NCI-H82 (cell line): Measurements from ENCODE around the gene GFRA4.

ENCODE experiments used
- DNase-seq: peaks from one replicate; lab custom pipeline; 2025; lab: John Stamatoyannopoulos, UW

The GFRA4 gene

GRCh38 chr20:3694864-3695263 lies 31.7 kb upstream of the GFRA4 start:
- no peak for DNase-seq

GRCh38 chr20:3693376-3693775 lies 30.2 kb upstream of the GFRA4 start:
- no peak for DNase-seq

GRCh38 chr20:3692706-3693294 lies 29.6 kb upstream of the GFRA4 start:
- no peak for DNase-seq

DNA sequence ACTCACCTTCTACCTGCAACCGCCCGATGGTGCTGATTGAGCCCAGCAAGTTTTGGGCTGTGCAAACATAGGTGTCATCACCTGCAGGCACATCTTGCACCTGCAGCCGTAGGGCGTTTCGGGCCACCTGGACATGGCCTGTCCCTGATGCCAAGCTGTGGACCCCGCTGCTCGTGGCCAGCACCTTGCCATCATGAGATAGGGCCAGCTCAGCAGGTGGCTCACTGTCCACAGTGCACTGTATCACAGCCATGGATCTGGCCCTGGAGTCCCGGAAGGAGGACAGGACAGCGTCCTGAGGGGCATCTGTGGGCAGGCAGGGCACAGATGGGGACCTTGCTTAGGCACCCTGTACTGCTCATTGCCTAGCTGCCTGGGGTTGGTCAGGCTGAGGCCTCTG lies 28.7 kb upstream of the GFRA4 start:
- no peak for DNase-seq

DNA sequence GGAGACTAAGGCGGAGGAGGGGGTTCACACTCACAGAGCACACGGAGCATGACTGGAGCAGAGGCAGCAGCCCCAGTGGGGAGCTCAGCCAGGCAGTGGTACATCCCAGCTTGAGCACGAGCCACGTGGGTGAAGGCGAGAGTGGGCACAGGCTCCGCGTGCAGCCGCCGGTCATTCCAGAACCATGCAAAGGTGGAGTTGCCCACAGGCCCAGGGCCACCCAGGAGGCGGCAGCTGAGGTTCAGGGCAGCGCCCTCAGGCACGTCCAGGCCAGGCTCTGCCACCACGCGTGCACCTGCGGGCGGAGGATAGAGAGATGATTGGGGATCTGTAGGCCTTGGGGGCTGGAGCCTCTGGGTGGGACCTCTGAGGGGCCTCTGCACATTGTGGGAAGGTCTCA lies 28.1 kb upstream of the GFRA4 start:
- no peak for DNase-seq

- DNase-seq = no peak
Observed at GRCh38 chr20:3690413-3690812, 27.2 kb upstream of the GFRA4 start.

DNA sequence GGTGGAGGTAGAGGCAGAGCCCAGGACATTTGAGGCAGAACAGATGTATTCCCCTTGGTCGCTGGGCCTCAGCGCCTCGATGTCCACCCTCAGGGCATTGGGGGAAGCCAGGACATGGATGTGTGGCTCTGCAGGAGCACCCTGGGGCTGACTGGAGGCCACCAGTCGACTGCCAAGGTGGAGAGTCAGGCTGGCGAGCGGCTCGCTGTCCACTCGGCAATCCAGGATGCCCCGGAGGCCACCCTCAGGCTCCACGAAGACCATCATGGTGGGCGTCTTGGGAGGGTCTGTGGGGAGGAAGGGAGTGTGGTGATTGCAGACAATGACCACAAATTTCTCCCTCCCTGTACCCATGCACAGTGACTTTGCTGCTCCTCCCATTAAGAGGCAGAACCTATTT lies 26.8 kb upstream of the GFRA4 start:
- no peak for DNase-seq

GRCh38 chr20:3687655-3688054 lies 24.5 kb upstream of the GFRA4 start:
- peak; percentile 53 for DNase-seq

DNA sequence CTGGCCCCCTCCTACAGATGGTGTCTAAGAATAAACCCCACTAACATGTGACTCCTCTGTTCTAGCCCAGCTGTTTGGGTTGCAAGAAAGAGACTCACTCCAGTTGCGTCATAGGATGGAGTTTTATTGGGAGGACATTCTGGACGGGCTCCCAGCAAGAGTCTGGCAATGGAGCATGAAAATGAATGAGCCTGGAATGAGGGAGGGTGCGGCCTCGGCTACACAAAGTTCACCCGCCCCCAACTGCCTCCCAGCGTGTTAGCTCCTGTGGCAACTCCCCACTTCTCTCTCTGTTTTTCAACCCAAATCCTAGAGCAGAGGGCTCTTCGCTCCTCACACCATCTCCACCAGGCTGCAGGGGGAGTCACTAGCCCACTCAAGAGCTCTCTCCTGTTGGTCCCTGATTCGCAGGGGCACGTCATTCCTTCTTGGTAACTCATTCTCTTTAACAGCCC lies 23.7 kb upstream of the GFRA4 start:
- DNase-seq = no peak

- DNase-seq = peak; percentile 17
Observed at GRCh38 chr20:3686421-3686820, 23.2 kb upstream of the GFRA4 start.

DNA sequence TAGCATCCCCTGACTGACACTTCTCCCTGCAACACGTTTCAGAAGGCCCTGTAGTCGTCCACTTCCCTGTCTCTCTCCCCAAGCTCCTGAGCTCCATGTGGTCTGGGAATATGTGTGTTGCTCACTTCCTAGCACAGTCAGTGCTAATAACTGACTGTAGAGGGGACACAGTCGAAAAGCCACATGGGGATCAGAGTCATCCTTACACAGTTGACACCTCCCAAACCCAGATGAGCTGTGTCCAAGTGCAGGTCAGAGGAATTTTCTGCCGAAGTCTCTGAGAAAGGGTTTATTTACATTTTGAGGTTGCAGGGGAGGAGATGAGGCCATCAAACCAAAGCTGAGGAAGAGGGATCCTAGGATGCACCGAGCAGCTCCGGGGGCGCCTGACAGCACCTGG lies 22.1 kb upstream of the GFRA4 start:
- no peak for DNase-seq

- DNase-seq = no peak
Observed at GRCh38 chr20:3681931-3682781, 19.0 kb upstream of the GFRA4 start, which contains the start of gene ADAM33. TSS of gene ADAM33 (minus strand) at chr20:3682010. CDS start at chr20:3682004, 6 bp downstream.

GRCh38 chr20:3681352-3681930 lies 18.2 kb upstream of the GFRA4 start:
- DNase-seq = no peak

- no peak for DNase-seq
Observed at GRCh38 chr20:3680701-3681351, 17.6 kb upstream of the GFRA4 start.

- no peak for DNase-seq
Observed at GRCh38 chr20:3679749-3680700, 16.8 kb upstream of the GFRA4 start.

DNA sequence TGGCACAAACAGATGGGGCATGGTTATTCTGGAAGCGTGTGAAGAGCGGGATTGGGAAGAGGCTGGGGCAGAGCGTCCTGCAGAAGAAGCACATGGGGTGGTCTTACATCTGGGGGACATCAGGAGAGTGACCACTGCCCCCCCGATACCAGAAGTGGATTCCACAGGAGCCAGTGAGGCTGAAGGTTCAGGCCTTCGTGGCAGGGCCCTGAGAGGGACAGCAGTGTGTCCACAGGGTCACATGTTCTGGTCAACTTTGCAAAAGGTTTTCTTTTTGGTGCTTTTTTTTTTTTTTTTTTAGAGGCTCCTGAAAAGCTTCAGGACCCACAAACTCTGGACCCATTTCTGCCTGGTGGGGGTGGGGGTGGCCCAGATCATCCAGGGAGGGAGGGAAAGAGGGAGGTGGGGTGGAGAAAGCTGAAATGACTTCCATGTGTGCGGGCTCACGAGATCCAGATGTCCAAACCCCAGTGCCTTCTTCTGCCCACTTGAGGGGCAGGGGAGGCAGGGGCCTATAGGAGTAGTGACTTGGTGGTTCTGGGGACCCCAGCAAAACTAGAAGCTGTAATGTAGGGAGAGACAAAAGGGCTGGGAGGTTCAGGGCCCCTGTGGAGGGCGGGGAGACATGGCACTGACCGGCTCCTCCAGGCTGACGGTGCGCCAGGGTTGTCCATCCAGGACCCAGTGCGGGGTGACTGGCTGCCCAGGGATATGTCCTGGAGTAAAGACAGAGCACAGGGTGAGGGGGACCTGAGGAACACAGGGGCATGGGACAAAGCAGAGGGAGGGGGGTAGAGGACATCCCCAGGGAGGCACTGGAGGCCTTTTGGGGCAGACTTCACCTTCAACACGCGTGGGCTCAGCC lies 15.9 kb upstream of the GFRA4 start:
- no peak for DNase-seq

GRCh38 chr20:3678198-3678597 lies 15.0 kb upstream of the GFRA4 start:
- DNase-seq = no peak

DNA sequence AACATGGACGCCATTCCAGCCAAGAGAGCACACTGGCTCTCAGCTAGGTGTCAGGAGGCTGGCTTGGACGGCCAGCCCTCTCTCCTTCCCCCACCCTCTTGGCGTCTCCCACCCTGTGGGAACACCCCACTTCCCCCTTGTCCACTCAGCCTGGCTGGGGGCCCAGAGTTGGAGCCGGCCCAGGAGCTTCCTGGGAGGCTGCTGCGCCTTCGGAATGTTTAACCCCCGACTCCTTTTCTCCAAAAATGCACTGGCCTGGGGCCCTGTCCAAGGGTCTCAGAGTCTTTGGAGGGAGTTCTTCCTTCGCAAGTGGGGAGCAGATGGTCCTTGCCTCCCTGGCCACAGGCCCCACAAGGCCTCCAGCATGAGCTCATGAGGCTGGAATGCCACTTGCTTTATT lies 14.5 kb upstream of the GFRA4 start:
- no peak for DNase-seq

- DNase-seq = no peak
Observed at GRCh38 chr20:3674995-3675900, 12.0 kb upstream of the GFRA4 start.
